SW480 (cell line): ENCODE data around the gene GMPS.
"Not testable (repeated sequence)": the region's sequence is repeated elsewhere in the genome, so short reads cannot be mapped to it uniquely, and the experiment has no call there.

Experiments
- DNase-seq: peaks from one replicate; pipeline ENCODE4 v3.0.0-alpha.2; 2016; ENCODE audit warnings: low spot score

The GMPS gene

DNA sequence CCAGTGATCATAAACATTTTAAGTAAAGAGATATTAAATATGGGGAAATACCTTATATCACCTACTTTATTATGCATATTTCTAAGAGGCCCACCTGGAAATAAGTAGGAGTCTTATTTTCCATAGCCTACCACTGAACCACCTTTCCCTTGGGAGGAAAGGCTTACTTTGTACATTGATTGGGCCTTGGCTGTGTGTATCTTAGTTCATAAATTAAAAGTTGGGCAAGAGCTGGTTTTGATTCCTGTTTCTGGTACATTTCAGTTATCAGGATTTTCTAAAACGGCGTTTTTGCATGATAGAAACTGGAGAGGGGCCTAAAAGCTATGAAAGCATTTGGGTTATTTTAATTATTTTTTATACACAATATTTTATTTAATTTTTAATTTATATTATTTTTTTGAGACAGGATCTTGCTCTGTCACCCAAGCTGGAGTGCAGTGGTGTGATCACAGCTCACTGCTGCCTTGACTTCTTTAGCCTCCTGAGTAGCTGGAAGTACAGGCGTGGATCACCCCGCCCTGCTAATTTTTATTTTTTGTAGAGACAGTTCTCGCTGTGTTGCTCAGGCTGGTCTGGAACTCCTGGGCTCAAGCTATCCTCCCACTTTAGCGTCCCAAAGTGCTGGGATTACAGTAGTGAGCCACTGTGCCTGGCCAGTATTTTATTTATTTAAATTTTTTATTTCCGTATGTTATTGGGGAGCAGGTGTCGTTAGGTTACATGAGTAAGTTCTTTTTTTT, 2.6 kb downstream of the GMPS start:
- DNase-seq, result no peak

DNA sequence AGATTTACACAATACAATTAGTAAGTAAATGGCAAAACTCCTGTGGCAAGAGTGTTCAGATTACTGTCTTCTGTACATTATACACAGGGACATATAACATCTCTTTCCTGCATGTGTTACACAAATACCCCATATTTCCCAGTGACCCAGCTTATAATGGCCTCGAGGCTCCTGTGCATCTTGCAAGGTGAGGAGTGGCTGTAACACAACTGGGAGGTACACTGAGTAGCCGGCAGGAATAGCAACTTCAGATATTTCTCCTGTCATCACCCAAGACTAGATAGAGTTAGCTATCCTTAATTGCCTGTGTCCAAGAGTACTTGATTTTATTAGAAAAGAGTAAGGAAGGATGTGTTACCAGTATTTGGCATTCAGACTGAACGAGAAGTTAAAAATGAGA, 5.6 kb downstream of the GMPS start:
- no peak for DNase-seq

GRCh38 chr3:155876503-155876902, 6.1 kb downstream of the GMPS start:
- no peak for DNase-seq

DNA sequence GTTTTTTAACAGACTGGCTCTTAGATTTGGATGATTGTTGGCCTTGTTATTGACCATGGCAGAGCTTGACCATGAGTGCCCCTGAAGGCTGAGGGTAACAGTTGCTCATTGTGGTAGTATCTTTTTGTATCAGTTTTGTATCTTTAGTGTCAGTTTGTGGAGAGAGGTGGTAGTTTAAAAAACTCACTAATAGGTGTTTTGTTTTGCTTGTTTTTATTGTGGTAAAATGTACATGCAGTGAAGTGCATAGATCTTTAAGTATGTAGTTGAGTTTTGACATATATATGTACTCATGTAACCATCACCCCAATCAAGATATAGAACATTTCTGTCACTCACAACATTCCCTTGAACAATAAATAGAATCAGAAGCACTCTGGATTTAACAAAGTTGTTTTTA, 9.8 kb downstream of the GMPS start:
- DNase-seq, result no peak

- no peak for DNase-seq
Observed at GRCh38 chr3:155884292-155884691, 13.8 kb downstream of the GMPS start.

DNA sequence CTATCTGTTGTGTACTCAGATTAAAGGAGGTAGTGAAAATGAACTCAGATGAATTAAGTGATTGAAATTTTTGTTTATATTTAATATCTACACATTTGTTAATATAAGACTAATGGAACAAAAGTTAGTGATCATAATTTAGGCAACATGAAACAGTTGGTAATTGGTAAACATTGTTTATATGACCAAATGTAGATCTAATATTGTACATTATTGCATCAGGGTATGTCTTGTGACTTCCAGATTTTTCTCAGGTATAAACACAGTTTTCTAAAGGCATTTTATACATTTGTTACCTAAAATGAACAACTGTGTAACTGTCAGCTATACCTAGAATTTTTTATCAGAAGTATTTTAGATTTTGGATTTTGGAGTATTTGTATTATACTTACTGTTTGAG, 14.8 kb downstream of the GMPS start:
- no peak for DNase-seq

DNA sequence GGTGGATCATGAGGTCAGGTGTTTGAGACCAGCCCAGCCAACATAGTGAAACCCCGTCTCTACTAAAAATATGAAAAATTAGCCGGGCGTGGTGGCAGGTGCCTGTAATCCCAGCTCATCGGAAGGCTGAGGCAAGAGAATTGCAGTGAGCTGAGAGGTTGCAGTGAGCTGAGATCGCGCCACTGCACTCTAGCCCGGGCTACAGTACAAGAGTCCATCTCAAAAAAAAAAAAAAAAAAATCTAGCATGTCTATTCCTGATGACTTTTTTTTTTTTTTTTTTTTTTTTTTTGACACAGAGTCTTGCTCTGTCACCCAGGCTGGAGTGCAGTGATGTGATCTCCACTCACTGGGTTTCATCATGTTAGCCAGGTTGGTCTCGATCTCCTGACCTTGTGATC, 15.9 kb downstream of the GMPS start:
- DNase-seq, result not testable (repeated sequence)

GRCh38 chr3:155886915-155887314, 16.5 kb downstream of the GMPS start:
- no peak for DNase-seq

DNA sequence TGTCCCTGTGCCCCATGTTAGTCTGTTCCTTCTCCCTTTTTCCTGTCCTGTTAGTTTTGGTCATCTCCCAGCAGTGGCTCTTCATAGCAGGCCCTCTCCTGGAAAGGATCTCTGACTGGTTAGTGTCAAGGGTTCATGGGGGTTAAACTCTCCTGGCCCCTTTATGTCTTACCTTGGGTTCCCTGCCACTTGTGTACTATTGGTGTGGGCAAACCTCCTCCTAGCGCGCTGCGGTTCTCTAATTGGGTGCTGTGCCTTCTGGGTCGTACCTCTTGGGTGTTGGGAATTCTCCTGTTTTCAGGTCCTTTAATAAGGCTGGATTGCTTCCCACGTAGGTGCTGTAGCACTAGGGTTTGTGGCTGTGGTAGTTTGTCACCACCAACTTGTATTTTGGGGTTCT, 18.8 kb downstream of the GMPS start:
- no peak for DNase-seq

DNA sequence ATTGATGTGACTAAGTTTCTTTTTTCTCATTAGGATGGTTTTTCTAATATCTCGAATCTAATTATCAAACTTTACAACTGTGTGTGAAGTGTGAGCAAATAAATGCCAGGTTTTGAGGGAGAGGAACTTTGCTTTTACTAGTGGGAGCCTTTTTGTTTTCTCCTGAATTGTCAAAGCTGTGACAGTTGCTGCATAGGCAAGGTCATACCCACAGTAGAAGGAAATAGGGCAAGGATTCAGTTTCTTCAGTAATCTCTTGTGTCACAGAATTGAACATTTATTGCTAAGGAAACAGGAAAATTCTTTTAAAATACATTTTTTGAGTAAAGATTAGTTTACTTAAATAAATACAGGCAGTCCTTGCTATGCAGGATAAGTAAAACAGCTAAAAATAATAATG, 19.5 kb downstream of the GMPS start:
- no peak for DNase-seq

GRCh38 chr3:155890671-155891190, 20.3 kb downstream of the GMPS start:
- no peak for DNase-seq

DNA sequence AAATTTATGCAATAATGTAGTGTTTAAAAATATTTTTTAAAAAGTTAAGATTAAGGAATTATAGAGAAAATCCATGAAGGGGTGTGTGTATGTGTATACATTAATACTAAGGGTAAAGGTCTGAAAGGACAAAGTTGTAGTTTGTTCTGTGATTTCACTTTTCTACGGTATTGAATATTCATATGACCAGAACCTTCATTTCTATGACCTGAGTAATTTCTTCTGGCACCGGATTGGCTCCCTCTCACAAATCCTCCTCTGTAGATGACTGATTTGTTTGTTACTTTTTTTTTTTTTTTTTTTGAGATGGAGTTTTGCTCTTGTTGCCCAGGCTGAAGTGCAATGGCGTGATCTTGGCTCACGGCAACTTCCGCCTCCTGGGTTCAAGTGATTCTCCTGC, 20.9 kb downstream of the GMPS start:
- no peak for DNase-seq

DNA sequence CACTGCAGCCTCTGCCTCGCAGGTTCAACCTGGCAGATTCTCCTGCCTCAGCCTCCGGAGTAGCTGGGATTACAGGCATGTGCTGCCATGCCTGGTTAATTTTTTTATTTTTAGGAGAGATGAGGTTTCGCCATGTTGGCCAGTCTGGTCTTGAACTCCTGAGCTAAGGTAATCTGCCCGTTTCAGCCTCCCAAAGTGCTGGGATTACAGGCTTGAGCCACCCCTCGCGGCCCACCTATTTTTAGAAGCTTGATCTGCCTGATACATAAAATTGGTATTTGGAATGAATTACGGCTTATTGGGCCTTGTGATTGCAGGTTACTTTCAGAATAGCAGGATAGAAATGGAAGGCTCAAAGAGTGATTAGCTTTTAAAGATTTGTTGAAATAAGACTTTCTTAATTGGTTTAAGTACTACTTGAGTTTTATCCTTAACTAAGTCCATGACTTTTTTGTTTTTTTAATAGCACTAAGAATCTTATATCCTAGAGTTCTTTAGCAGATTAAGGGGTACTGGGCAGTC, 25.0 kb downstream of the GMPS start:
- no peak for DNase-seq

DNA sequence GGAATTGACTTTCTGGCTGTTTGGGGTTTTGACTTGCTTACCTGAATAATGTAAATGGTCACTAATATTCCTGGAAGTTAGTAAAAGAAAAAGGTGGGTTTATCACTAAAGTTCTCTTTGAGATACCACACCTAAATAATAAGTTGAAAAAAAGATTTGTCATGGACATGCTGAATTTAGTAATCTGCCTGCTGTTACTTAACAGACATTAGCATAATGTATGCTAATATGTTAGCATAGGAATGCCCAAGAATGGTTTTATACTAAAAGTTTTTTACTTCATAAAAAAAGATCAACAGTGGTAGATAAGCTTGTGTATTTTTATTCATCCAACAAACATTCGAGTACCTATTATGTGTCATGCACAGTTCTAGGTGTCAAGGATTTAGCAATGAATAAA, 36.5 kb downstream of the GMPS start:
- no peak for DNase-seq

DNA sequence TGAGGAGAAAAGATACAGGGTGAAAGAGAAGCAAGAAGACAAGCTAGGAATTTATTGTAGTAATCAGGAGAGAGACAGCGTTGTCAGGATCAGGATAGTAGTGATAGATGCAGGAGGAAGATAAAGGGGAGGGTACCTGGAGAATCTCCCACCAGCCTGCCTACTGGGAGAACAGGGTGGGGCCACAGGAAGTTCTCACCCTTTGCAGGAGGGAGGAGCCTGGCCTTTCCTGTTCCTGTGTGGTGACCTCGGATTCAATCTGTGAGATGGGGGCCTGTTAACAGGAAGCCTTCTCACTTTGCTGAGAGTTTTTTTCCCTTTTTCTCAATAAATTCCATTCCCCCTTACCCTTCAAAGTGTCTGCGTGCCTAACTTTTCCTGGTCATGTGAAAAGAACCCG, 37.6 kb downstream of the GMPS start:
- DNase-seq, result no peak

DNA sequence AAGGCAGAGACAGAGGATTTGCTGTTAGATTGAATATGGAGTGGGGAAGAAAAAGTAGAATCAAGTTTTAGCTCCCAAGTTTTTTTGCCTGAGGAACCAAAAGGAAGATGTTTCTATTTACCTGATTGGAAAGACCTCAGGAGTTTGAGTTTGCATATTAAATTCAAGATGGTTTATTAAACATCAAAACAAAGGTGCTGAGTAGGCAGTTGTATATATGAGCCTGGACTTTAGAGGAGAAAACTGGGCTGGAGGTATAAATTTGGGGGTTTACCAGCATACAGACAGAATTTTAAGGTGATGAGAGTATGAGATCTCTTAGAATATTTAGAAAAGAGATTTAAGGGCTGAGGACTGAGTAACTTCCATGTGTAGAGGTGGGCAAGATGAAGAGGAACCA, 38.2 kb downstream of the GMPS start:
- DNase-seq, result no peak

- no peak for DNase-seq
Observed at GRCh38 chr3:155912090-155912489, 41.6 kb downstream of the GMPS start.

DNA sequence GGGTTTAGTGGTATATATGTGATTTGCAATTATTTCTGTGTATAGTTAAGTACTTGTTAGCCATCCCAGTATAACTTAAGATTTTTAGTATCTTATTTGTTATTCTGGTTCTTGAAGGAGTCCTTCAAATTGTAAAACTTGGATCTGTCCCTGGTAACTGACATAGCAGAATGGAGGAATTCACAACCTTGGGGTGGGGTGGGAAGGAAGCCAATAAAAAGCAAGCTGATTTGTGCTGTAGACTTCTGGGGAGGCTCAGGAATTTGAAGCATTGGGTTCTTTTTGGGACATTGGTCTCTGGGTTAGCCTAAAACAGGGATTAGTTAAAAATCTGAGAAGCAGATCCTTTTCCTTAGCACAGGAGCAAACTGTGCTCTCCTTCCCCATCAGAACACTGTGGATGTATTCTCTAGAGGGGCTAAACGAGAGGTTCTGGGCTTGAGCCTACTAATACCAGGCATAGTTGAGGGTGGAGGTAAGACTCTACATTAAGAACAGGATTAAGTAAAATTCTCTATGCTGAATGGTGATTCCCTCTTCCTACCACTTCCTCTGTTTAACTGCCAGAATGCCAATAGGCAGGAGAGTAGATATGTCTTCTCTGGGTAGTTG, 42.2 kb downstream of the GMPS start:
- no peak for DNase-seq

GRCh38 chr3:155917781-155918180, 47.3 kb downstream of the GMPS start:
- no peak for DNase-seq

GRCh38 chr3:155919728-155920127, 49.3 kb downstream of the GMPS start:
- DNase-seq, result no peak

- DNase-seq, result no peak
Observed at GRCh38 chr3:155921486-155921885, 51.0 kb downstream of the GMPS start.

DNA sequence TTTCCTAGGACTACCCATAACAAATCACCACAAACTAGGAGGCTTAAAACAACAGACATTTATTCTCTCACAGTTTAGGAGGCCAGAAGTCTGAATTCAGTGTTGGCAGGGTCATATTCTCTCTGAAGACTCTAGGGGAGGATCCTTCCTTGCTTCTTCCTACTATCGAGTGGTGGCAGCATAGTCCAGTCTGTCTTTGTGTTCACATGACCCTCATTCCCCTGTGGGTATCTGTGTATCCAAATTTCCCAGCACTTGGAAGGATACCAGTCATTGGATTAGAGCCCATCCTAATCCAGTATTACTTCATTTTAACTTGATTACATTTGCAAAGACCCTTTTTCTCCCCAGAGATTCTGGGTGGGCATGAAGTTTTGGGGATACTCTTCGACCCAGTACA, 63.8 kb downstream of the GMPS start:
- no peak for DNase-seq

- no peak for DNase-seq
Observed at GRCh38 chr3:155938409-155938808, 68.0 kb downstream of the GMPS start.

- no peak for DNase-seq
Observed at GRCh38 chr3:155941354-155941753, 70.9 kb downstream of the GMPS start.
